PC-3 (cell line): Measurements from ENCODE around the gene RPS6KA2.

Experiments
- CTCF ChIP-seq: fragments of 300-600 bp; sonication (generic); conservative IDR thresholded peaks from 2 replicates; pipeline ENCODE4 v1.5.1; 2017; ENCODE audit warnings: antibody characterized with exemption, low read depth, mild to moderate bottlenecking, low read length
- EZH2 ChIP-seq: fragments of 300-600 bp; sonication (generic); IDR thresholded peaks from one replicate; pipeline ENCODE4 v1.6.1; 2017; ENCODE audit warnings: antibody characterized with exemption, mild to moderate bottlenecking, low read length; ENCODE audit not compliant: unreplicated experiment
- EZH2phosphoT487 ChIP-seq: fragments of 300-600 bp; sonication (generic); IDR thresholded peaks from 2 replicates; pipeline ENCODE4 v1.6.1; 2018; ENCODE audit warnings: mild to moderate bottlenecking, antibody characterized with exemption, low read length, borderline replicate concordance

GRCh38 chr6:166415833-166416347 lies 211.2 kb downstream of the RPS6KA2 start:
- TF ChIP-seq CTCF (no peak), EZH2 (no peak), EZH2phosphoT487 (no peak)
